ENCODE measurements around the gene TMEM53. TPM values are rescaled to one million over a fixed set of nuclear protein-coding genes. Genes with fewer than 3 reads are reported as not detected.

The TMEM53 gene
- total RNA-seq, 2 donors from 2014 or later: 3.8 to 5.3 TPM

DNA sequence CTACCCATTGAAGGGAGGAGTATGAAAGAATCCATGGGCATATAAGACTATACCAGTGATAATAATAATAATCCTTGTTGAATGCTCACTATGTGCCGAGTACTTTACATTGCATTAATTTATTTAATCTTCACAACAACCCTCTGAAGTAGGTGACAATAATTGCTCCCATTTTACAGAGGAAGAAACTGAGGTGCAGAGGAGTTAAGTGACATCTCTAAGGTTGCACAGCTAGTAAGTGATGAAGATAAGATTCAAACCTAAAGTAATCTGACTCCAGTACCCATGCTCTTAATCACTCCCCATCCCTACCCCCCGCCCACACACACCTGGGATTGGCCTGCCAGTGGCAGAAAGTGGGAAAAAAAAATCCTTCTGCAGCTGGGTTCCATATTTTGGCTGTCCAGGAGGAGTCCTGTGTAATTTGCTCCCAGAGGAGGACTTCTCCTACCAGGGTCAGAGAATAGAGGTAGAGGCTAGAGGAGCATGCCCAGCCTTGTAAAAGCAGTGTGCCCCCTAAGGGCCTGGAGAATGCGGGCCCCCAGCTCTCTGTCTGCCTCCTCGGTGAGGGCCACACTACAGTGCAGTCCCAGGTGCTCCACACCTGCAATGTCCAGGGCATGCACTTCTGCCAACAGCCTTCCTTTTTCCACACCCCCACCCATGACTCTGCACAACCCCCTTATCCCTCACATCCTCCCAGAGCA is 57.8 kb downstream of the TMEM53 start:
- intact Hi-C loops (cut with DNase I): no loop called here
- DNase-seq (ENCODE audit: low spot score): no peak

GRCh38 chr1:44613941-44614340 is 60.3 kb downstream of the TMEM53 start:
- intact Hi-C loops (cut with DNase I): loop anchor here in 1 of 2 donors (2.0 kb wide), 1 partner anchor 55 kb away; no protein-coding TSS in a partner anchor
- DNase-seq (ENCODE audit: low spot score): no peak

GRCh38 chr1:44611866-44612265 is 62.4 kb downstream of the TMEM53 start:
- DNase-seq (ENCODE audit: low spot score): no peak
- intact Hi-C loops (cut with DNase I): loop anchor here (2.0 kb wide), 1 partner anchor 39 kb away; no protein-coding TSS in a partner anchor

DNA sequence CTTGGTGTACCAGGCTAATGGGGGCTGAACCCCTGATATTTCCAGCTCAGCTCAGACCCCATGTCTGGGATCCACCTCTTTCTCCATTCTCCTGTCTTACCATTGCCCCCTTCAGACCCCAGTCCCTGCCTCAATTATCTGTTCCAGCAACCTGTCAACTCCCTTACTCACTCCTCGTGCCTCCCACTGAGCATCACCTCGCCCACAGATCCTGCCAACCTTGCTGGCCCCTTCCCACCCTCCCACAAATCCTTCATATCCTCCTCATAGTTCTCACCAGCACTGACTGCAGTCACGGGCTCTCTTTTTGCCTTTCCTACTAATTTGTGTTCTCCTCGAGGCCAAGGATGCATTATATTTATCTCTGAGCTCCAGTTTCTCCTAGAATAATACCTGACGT is 62.9 kb downstream of the TMEM53 start:
- intact Hi-C loops (cut with DNase I): loop anchor here (2.0 kb wide), 1 partner anchor 39 kb away; no protein-coding TSS in a partner anchor
- DNase-seq (ENCODE audit: low spot score): no peak

DNA sequence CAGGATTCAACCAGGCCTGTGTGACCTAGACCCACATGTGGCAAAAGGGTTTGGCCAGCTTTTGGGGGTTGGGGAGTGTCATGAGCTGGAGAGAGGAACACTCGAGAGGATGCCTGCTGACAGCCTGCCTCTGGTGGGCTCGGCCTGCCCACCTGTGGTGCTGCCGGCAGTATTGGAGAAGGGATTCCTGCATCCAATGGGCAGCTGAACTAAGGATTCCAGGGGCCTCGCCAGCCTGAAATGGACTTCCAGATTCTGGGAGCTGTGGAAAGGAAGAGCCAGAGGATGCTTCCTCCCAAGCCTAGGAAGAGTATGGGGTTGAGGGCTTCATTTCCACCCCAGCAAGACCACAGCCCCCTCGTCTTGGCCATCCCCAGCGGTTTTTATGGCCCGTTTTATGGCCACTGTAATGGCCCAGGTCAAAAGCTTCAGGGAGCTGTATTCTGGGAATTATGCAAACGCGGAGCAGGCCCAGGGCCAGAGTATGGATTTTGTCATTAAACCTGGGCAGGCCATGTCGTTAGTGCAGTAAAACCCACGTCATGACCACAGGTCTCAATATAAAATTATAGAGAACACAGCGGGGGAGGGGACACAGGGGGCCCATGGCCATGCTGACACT is 63.6 kb downstream of the TMEM53 start:
- DNase-seq (ENCODE audit: low spot score): no peak
- intact Hi-C loops (cut with DNase I): loop anchor here (2.0 kb wide), 1 partner anchor 40 kb away; no protein-coding TSS in a partner anchor

DNA sequence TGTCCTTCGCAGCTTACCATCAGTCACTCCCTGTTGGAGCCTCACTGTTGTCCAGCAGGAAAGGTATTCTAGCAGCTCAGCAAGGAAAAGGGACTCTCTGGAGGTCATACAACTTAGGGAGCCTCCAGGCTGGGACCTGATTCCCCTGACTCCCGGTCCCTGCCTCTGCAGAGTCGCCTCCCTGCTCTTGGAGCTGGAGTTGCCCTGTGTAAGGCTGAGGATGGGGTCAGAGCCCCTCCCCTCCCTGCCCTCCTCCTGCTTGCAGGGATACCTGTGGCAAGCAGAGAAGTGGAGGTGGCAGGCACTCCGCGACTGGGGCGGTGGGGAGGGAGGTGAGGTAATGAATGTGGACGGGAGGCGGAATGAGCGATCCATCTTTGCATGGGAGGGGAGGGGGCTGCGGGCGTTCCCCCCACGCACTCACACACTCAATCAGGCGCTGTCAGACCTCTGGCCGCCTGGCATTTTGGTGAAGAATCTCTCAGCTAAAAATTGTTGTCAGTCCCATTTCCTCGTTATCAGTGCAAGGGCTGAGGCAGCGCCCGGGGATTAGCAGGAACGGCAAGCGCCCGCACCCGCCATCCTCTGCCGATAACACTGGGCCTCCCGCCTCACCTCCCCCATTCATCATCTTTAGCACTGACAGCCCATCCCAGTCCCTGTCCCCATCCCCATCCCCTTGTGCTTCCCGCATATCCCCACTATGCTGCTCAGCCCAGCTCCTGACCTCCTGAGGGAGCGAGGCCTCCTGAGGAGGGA is 64.3 kb downstream of the TMEM53 start:
- intact Hi-C loops (cut with DNase I): loop anchor here (2.0 kb wide), 1 partner anchor 41 kb away; no protein-coding TSS in a partner anchor
- DNase-seq (ENCODE audit: low spot score): no peak

GRCh38 chr1:44609412-44609767 is 64.9 kb downstream of the TMEM53 start:
- DNase-seq (ENCODE audit: low spot score): no peak
- intact Hi-C loops (cut with DNase I): no loop called here

DNA sequence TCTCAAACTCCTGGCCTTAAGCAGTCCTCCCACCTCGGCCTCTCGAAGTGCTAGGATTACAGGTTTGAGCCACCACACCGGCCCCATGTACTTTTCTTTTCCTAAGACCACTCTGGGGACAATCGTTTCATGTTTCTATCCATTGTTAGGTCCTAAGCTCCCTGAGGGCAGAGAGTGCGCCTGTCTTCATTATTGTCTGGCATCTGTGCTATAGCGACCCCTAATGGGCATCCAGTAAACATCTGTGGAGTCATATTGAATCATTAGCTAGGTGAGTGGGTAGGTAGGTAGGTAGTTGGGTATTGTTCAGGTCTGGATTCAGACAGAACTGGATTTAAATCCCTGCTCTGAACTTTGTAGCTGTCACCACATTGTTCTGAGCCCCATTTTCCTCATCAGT is 66.1 kb downstream of the TMEM53 start:
- DNase-seq (ENCODE audit: low spot score): no peak
- intact Hi-C loops (cut with DNase I): no loop called here

- intact Hi-C loops (cut with DNase I): no loop called here
- DNase-seq (ENCODE audit: low spot score): no peak
Observed at GRCh38 chr1:44606701-44607281, 67.5 kb downstream of the TMEM53 start.

- DNase-seq (ENCODE audit: low spot score): no peak
- intact Hi-C loops (cut with DNase I): no loop called here
Observed at GRCh38 chr1:44605914-44606615, 68.2 kb downstream of the TMEM53 start.

DNA sequence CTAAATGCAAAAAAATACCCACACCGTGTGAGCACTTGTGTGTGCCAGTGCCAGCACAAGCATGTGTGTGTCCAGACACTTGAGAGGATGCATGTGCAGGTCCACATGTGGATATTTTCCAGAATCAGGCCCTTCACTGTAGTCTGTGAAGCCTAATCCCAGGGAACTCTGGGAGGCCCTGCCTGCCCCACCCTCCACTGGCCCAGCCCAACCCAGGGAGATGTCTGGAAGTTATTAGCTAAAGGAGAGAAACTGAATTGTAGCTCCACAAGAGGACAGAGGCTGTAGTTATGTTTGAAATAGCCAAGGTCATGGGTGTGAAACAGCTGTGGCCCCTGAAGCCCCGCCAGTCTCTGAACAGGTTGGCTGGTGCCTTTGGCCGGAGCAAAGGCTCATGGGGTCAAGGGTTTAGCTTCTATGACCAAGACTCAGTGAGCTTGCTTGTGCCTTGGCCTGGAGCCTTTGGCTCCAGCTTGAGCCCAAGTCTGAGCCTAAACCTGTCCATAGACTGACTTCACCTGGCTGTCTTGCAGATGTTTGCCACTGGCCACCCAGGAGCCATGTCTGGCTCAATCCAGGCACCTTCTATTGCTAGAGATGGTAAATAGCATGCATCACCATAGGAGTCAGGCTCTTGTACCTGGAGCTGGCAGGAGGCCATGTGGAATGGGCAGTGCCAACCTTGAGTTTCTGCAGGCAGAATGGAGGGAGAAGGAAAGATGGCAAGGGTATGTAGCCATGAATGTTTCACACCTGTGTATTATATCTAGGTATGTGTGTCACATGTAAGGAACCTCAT is 69.9 kb downstream of the TMEM53 start:
- intact Hi-C loops (cut with DNase I): no loop called here
- DNase-seq (ENCODE audit: low spot score): no peak

DNA sequence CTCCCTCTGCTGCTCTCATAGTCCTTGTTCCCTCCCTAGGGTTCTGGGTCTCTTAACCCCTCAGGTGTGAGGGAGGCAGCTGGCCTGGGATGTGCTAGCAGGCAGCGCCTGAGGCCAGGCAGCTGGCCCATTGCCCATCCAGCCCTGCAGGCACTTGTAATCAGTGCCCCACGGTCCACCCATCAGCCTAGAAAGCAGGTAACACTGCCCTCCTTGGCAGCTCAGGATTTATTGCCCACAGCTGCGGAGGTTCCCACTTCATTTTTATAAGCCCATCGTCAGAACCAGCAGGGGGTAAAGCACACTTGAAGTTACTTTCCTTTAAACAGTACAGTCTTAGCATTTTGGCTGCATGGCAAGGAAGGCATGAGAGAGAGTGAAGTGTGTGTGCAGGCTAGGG is 70.6 kb downstream of the TMEM53 start:
- intact Hi-C loops (cut with DNase I): no loop called here
- DNase-seq (ENCODE audit: low spot score): peak; percentile 62

Other genes with a start within 250 kb of the TMEM53 start
- 1 to 10 TPM; 1.0 to 1.6 TPM for gene ARMH1, start 233 bp upstream of the TMEM53 start, total RNA-seq
- not detected for gene RNU5D-1, start 56.7 kb upstream of the TMEM53 start, total RNA-seq
- under 1 TPM; 0.43 to 0.93 TPM for gene KIF2C, start 65.4 kb upstream of the TMEM53 start, total RNA-seq
- gene RPS8, start 101.1 kb upstream of the TMEM53 start, total RNA-seq: 1,000 to 10,000 TPM; 1,440 to 1,494 TPM
- under 1 TPM; 0.37 to 0.38 TPM for gene BEST4, start 113.7 kb upstream of the TMEM53 start, total RNA-seq
- gene PLK3, start 125.9 kb upstream of the TMEM53 start, total RNA-seq: 10 to 100 TPM; 20.1 to 32.7 TPM
- gene DYNLT4, start 132.9 kb upstream of the TMEM53 start, total RNA-seq: not detected
- gene BTBD19, start 134.0 kb upstream of the TMEM53 start, total RNA-seq: 10 to 100 TPM; 13.5 to 22.2 TPM
- gene PTCH2, start 168.8 kb upstream of the TMEM53 start, total RNA-seq: 1 to 10 TPM; 1.6 to 2.1 TPM

All from posterior vena cava (tissue), 2 donors.